D721Med (cell line): ENCODE measurements around the gene ZNF148.

Source experiments
- DNase-seq: peaks from one replicate; pipeline ENCODE4 v3.0.0; 2011; ENCODE audit warnings: low spot score; ENCODE audit not compliant: insufficient read length
- FAIRE-seq: peaks from 2 replicates; lab custom pipeline; 2011; peaks lifted over from hg19 to GRCh38; lab: Jason Lieb, UNC
- TF ChIP-seq, protein P1 (sequence below): IDR thresholded peaks from 2 replicates; pipeline ENCODE4 v1.5.1; 2012; ENCODE audit warnings: mild to moderate bottlenecking, control low read depth; ENCODE audit not compliant: insufficient read depth; ENCODE audit errors: missing control alignments

The ZNF148 gene

DNA sequence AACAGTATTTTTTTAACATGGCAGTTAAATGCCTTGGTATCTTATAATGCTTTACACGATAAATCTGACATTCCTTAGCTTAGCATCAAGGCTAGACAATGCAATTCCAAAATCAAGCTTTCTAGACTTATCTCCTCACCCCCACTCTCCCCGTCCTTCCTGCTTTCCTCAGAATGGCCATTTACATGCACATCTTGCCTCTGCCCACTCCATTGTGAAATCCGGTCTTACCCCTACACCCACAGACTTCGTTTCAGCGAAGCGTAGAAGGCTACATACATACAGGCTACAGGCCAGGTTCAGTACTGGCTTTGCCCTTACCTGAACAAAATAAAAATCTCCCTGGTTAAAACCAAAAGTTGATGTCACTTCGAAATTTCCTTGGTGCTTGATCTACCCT lies 104.0 kb downstream of the ZNF148 start:
- TF ChIP-seq, protein P1, sequence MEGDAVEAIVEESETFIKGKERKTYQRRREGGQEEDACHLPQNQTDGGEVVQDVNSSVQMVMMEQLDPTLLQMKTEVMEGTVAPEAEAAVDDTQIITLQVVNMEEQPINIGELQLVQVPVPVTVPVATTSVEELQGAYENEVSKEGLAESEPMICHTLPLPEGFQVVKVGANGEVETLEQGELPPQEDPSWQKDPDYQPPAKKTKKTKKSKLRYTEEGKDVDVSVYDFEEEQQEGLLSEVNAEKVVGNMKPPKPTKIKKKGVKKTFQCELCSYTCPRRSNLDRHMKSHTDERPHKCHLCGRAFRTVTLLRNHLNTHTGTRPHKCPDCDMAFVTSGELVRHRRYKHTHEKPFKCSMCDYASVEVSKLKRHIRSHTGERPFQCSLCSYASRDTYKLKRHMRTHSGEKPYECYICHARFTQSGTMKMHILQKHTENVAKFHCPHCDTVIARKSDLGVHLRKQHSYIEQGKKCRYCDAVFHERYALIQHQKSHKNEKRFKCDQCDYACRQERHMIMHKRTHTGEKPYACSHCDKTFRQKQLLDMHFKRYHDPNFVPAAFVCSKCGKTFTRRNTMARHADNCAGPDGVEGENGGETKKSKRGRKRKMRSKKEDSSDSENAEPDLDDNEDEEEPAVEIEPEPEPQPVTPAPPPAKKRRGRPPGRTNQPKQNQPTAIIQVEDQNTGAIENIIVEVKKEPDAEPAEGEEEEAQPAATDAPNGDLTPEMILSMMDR, result no peak
- FAIRE-seq, result no peak
- DNase-seq, result no peak

DNA sequence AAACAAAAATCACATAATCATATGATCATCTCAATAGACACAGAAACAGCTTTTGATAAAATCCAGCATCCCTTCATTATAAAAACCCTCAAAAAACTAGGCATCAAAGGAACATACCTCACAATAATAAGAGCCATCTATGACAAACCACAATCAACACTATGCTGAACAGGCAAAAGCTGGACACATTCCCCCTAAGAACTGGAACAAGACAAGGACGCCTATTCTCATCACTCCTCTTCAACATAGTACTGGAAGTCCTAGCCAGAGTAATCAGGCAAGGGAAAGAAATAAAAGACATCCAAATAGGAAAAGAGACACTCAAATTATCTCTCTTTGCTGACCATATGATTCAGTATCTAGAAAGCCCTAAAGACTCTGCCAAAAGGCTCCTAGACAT lies 107.7 kb downstream of the ZNF148 start:
- no peak for FAIRE-seq
- TF ChIP-seq, protein P1, result no peak
- DNase-seq, result no peak

DNA sequence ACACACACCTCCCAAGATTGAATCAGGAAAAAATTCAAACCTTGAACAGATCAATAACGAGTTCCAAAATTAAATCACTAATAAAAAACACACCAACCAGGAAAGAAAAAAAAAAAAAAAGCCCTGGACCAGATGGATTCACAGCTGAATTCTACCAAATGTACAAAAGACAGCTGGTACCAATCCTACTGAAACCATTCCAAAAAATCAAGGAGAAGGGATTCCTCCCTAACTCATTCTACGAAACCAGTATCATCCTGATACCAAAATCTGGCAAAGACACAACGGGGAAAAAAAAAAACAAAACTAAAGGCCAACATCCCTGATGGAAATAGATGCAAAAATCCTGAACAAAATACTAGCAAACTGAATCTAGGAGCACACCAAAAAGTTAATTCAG lies 108.2 kb downstream of the ZNF148 start:
- TF ChIP-seq, protein P1, result no peak
- DNase-seq (no peak), FAIRE-seq (no peak)

DNA sequence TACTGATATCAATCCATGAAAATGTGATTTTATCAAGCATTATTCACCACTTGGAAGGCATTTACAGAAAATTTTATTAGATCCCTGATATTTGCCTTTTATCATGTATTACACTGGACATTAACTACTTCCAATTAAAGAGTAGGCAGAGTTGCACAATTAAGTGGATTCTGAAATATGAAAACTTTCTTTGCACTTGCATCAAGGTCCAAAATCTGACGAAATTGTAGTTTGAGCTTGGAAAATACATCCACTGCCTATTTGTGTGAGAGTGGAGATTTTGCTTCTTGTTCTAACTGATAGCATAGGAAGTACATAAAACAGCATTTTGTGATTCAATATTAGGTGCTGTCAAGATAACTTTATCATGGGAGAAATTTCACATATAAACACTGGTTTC lies 113.0 kb downstream of the ZNF148 start:
- FAIRE-seq, result peak; percentile 29

GRCh38 chr3:125261031-125261430 lies 114.1 kb downstream of the ZNF148 start:
- TF ChIP-seq, protein P1, result no peak
- FAIRE-seq, result no peak
- no peak for DNase-seq

More for the DNA sequence above, 113.0 kb downstream of the ZNF148 start:
- no peak for DNase-seq
- TF ChIP-seq, protein P1, result no peak

GRCh38 chr3:125260158-125260557 lies 115.0 kb downstream of the ZNF148 start:
- no peak for DNase-seq
- no peak for FAIRE-seq
- TF ChIP-seq, protein P1, result no peak

GRCh38 chr3:125257536-125257935 lies 117.6 kb downstream of the ZNF148 start:
- no peak for DNase-seq
- no peak for FAIRE-seq

More at GRCh38 chr3:125257536-125257935, 117.6 kb downstream of the ZNF148 start:
- TF ChIP-seq, protein P1, result no peak
